Thymus (tissue), 2 donors: Measurements from ENCODE around the gene PHC1. TPM values are rescaled to one million over a fixed set of nuclear protein-coding genes. Genes with fewer than 3 reads are reported as not detected.

Experiments used
- polyA plus RNA-seq: library from polyadenylated mRNA; stranded (reverse); fragments of 200-250 nt; gene quantifications from one replicate; pipeline ENCODE4 v1.2.3, GENCODE V29; 2013
- total RNA-seq: library from RNA; stranded (reverse); fragments of 120-200 nt; gene quantifications from one replicate; pipeline ENCODE4 v1.2.4, GENCODE V29; 2013
- donor health status: healthy.

The PHC1 gene
- total and polyA plus RNA-seq, 2 donors: 21.4 to 73.2 TPM

Other genes starting within 250 kb of the PHC1 start
- 44.1 TPM for gene RIMKLB, start 216.5 kb upstream of the PHC1 start, total RNA-seq
- 95.5 TPM for gene RIMKLB, start 216.5 kb upstream of the PHC1 start, polyA plus RNA-seq
- gene A2ML1, start 91.9 kb upstream of the PHC1 start, total RNA-seq: 1.8 TPM
- gene A2ML1, start 91.9 kb upstream of the PHC1 start, polyA plus RNA-seq: 30.0 TPM
- gene M6PR, start 35.1 kb downstream of the PHC1 start, total RNA-seq: 166 TPM
- 101 TPM for gene M6PR, start 35.1 kb downstream of the PHC1 start, polyA plus RNA-seq
- gene KLRG1, start 75.0 kb downstream of the PHC1 start, total RNA-seq: 7.4 TPM
- gene KLRG1, start 75.0 kb downstream of the PHC1 start, polyA plus RNA-seq: 5.2 TPM
- gene A2M, start 201.4 kb downstream of the PHC1 start, total RNA-seq: 57.7 TPM
- 47.6 TPM for gene A2M, start 201.4 kb downstream of the PHC1 start, polyA plus RNA-seq